Fibroblast of lung (primary cell): Measurements from ENCODE around the gene TRUB2.

Experiments used
- EZH2 ChIP-seq: IDR thresholded peaks from 2 replicates; pipeline ENCODE4 v1.5.1; 2012; ENCODE audit warnings: low read length, control low read depth, mild to moderate bottlenecking; ENCODE audit errors: missing control alignments
- TF ChIP-seq, protein P1 (sequence below), 2 donors: IDR thresholded peaks in 1 of 2; conservative IDR thresholded peaks in 1 of 2; 1 replicate in 1 of 2; 2 replicates in 1 of 2; pipeline ENCODE4 v1.5.1; 2011 to 2012; ENCODE audit warnings: low read length in 2 of 2, control low read depth in 1 of 2, inconsistent platforms in 1 of 2, low read depth in 1 of 2, mild to moderate bottlenecking in 1 of 2

DNA sequence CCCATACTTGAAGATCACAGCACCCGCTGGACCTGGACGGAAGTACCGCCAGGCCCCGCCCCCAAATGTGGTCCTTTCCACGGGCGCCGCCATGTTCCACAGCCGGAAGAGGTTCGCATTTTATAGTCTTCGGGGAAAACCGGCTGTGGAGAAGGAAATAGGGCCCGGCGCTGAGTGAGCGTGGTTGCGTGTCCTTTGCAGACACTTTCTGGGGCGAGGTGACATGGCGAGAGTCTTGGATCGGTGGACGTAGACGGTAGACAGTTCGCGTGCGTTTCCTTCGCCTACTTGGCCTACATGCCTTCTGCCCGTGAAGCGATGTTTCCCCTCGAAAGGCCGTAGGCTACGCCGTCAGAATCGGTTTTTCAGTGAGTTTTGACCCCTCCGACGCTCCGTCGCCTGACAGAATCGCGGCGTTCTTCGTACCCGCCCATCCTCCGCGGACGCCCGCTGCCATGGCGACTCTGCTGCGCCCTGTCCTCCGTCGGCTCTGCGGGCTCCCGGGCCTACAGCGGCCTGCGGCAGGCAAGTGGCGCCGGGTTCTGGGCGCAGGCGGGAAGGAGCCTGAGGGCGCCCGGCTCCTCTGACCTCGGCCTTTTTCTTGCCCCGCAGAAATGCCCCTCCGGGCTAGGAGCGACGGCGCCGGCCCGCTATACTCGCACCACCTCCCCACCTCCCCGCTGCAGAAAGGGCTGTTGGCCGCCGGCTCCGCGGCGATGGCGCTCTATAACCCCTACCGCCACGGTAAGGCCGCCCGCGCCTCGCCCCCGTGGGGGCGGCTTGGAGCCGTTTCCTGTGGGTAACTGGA is at the start of gene TRUB2, which contains the start of gene COQ4:
- TF ChIP-seq EZH2: no peak
- TF ChIP-seq, protein P1, sequence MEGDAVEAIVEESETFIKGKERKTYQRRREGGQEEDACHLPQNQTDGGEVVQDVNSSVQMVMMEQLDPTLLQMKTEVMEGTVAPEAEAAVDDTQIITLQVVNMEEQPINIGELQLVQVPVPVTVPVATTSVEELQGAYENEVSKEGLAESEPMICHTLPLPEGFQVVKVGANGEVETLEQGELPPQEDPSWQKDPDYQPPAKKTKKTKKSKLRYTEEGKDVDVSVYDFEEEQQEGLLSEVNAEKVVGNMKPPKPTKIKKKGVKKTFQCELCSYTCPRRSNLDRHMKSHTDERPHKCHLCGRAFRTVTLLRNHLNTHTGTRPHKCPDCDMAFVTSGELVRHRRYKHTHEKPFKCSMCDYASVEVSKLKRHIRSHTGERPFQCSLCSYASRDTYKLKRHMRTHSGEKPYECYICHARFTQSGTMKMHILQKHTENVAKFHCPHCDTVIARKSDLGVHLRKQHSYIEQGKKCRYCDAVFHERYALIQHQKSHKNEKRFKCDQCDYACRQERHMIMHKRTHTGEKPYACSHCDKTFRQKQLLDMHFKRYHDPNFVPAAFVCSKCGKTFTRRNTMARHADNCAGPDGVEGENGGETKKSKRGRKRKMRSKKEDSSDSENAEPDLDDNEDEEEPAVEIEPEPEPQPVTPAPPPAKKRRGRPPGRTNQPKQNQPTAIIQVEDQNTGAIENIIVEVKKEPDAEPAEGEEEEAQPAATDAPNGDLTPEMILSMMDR (conservative IDR thresholded peaks at IDR 0.05 in 1 of 2, IDR thresholded peaks at IDR 0.05 in 1 of 2; ENCODE audit: low read depth in 1 of 2, low read length in 2 of 2): no peak
